GM21360 (cell line): ENCODE results near the gene BRSK2.
"Not testable (repeated sequence)": the region's sequence is repeated elsewhere in the genome, so short reads cannot be mapped to it uniquely, and the experiment has no call there.

Experiments
- ATAC-seq: cut with Tn5 transposase; IDR thresholded peaks from one replicate; pipeline ENCODE4 v1.9.1; 2021; ENCODE audit warnings: mild to moderate bottlenecking, moderate library complexity; ENCODE audit not compliant: unreplicated experiment

Gene BRSK2

DNA sequence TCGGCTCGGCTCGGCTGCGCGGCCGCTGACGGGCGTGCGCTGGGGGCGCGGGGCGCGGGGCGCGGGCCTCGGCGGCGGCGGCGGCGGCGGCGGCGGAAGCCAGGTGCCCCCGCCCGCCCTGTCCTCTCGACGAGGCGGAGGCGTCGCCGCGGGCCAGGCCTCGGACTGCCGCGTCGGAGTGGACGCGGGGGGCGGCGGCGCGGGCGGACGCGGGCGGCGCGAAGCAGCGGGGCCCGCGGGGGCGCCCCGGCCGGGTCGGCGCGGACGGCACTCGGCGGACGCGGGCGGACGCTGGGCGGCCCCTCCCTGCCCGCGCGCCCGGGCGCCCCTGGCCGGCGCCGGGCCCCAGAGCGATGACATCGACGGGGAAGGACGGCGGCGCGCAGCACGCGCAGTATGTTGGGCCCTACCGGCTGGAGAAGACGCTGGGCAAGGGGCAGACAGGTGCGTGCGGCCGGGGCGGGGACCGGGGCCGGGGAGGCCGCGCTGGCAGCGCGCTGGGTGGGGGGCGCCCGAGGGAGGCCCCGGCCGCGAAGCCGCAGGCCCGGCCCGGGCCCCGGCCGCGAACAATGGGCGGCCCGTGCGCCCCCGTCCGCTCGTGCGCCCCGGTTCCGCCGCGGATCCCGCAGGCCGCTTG lies at the start of gene BRSK2:
Gene BRSK2, plus strand, starts transcription at position 3 of the 637 bp plus-strand sequence. Its CDS starts 351 bp downstream, at position 354.
- no peak for ATAC-seq

DNA sequence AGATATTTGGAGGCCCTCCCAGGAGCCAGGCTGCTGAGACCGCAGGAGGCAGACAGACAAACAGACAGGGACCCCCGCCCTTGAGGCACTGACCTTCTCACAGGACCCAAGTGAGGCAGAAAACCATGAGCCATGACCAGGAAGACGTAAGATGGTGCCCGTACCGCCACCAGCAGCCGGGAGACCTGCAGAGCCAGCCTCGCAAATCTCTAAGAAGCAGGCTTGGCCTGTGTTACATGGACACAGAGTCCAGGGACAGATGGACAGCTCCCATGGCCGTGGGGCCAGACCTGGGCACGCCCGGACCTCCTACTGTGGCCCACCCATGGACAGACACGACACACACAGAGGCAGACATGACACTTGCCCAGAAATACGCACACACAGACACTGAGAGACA lies 49.6 kb upstream of the BRSK2 start:
- no peak for ATAC-seq

DNA sequence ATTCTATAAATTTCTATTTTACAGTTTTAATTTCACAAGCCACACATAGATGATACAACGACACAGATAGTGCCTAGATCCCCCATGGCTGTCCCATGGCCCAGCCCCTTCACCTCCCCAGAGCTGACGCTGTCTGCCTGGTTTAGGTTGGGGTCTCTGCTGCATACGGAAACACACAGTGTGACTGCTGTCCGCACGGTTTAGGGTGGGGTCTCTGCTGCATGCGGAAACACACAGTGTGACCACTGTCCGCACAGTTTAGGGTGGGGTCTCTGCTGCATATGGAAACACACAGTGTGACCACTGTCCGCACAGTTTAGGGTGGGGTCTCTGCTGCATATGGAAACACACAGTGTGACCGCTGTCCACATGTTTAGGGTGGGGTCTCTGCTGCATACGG lies 48.5 kb upstream of the BRSK2 start:
- ATAC-seq = not testable (repeated sequence)

DNA sequence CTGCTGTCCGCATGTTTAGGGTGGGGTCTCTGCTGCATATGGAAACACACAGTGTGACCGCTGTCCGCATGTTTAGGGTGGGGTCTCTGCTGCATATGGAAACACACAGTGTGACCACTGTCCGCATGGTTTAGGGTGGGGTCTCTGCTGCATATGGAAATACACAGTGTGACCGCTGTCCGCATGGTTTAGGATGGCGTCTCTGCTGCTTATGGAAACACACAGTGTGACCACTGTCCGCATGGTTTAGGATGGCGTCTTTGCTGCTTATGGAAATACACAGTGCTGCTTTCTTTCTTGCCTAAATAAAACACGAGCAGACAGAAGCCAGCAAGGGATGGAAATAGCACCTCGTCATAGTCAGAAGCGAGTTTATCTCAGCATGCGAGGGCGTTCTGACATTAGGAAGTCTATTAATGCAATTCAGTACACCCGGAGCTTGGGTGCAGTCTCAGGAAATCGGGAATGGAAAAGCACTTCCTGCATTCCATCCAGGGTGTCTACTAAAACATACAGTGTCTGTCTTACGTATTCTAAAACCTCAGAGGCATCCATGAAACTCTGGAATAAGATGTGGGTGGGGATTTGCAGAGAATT lies 47.7 kb upstream of the BRSK2 start:
- no peak for ATAC-seq

DNA sequence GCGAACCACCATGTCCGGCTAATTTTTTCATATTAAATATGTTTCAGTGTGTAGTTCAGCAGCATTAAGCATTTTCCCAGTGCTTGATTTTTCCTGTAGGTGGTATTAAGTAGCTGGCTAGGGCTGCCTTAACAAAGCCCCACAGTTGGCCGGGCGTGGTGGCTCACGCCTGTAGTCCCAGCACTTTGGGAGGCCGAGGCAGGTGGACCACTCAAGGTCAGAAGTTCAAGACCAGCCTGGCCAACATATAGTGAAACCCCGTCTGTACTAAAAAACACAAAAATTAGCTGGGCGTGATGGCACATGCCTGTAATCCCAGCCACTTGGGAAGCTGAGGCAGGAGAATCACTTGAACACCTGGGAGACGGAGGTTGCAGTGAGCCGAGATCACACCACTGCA lies 46.8 kb upstream of the BRSK2 start:
- no peak for ATAC-seq

GRCh38 chr11:1343391-1344055 lies 46.2 kb upstream of the BRSK2 start:
- no peak for ATAC-seq

DNA sequence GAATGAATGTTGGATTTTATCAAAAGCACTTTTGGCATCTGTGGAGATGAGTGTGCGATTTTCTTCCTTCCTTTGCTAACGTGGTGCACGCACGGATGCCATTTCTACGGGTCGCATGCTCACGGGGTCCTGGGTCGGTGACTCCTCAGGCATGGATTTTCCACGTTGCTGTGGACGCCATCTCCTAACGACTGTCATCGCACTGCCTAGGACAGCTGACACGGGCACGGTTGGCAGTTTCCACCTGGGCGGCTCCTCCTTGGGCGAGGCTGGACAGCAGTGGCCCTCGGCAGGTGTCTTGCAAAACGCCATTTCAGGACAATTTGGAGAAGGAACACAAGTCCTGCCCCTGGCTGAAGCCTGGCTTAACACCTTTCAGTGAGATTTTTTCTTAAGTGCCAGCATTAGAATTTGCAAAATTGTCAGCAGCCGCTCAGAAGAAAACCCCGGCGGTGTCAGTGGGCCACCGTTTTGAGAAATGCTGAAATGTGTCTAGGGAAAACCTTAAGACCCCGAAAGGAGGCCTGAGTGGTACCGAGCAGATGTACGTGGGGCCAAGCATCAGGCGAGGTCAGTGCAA lies 45.6 kb upstream of the BRSK2 start:
- ATAC-seq = no peak

DNA sequence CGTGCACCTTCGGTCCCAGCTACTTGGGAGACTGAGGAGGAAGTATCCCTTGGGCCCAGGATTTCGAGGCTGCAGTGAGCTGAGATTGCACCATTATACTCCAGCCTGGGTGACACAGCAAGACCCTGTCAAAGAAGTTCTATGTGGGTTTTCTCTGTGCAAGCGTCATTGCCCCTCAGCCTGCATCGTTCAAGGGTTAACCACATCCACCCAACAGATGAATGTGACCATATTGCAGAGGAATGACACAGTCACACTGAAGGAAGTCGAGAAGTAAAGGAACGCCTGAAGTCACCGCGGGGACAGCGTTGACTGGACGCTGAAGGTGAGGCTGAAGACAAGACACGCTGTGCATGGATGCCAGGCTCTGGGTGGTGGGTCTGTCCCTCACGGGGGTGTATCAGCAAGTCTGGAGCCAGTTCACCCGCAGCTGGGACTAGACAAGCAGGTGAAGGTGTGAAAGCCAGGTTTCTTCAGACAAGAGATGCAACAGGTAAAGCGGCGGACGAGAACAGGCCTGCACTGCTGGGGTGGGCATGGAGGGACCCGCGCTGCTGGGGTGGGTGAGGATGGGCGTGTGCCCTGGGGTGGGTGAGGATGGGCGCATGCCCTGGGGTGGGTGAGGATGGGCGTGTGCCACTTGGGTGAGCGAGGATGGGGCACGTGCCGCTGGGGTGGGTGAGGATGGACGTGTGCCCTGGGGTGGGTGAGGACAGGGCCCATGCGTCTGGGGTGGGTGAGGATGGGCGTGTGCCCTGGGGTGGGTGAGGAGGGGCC lies 43.8 kb upstream of the BRSK2 start:
- ATAC-seq = no peak

GRCh38 chr11:1346669-1347390 lies 42.9 kb upstream of the BRSK2 start:
- no peak for ATAC-seq

DNA sequence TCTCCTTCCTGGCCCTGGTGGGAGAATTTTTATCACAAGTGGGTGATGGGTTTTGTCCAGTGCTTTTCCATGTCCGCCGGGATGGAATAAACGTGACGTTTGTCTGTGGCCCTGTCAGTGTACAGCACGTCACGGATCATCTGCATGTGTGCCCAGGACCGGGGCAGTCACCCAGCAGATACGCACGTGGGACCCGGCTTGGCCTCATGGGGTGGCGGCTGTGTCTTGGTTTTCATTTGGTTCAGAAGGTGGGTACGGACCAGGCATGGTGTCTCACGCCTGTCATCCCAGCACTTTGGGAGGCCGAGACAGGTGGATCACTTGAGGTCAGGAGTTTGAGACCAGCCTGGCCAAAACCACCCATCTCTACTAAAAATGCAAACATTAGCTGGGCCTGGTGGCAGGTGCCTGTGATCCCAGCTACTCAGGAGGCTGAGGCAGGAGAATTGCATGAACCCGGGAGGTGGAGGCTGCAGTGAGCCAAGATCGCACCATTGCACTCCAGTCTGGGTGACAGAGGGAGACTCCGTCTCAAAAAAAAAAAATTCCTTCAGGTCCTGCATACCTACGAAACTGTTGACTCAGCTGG lies 42.2 kb upstream of the BRSK2 start:
- not testable (repeated sequence) for ATAC-seq

- ATAC-seq = no peak
These were observed 41.5 kb upstream of the BRSK2 start for GRCh38 chr11:1348146-1348795.

DNA sequence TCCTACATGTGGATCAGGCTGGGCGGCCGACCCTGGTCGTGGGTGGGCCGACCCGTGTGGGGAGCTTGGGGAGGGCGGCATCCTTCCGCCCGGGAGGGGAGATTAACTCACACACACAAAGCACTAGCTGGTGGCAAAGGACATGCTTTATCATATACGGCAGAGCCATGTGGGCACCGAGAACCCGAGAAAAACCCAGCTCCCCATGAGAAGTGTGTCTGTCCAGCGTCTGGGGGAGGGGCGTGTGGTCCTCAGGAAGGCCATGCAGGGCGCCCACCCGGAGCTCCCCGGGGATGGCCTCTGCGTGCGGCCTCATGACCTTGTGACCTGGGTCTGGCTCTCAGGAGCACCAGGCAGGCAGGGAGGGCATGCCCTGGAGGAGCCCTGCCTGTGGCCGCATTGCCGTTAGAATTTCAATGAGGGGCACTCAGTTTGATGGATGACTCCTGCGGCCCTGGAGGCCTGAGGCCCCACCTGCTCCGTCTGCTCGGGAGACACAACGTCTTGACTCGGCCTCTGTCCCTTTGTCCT lies 40.9 kb upstream of the BRSK2 start:
- no peak for ATAC-seq

- ATAC-seq = no peak
These were observed 40.2 kb upstream of the BRSK2 start for GRCh38 chr11:1349327-1350041.

DNA sequence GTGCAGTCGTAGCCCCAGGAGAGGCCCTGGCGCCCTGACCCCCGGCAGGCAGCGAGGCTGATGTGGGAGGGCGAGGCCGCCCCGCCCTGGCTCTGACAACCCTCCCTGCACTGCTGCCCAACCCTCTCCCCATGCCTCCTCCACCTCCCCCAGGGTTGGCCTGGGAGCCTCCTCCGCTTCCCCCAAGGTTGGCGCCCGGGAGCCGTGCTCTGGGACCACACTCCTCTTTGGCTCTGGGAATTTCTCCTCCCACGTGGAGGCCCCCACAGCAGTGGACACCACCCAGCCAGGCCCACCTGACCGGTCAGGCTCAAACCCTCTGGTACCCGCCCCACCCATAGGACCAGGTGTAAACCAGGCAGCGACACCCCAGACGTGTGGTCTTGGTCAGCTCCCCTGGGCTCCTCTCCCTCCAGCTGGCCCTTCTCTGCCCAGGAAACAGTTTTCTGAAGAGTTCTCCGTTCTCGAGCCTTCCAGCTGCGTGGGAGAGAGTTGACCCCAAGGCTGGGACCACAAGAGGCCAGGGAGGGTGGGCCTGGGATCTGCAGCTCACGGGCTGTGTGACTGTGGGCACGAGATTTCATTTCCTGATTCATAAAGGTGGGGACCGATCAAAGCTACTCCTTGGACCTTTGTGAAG lies 39.5 kb upstream of the BRSK2 start:
- no peak for ATAC-seq

- no peak for ATAC-seq
These were observed 38.3 kb upstream of the BRSK2 start for GRCh38 chr11:1351278-1351937.

DNA sequence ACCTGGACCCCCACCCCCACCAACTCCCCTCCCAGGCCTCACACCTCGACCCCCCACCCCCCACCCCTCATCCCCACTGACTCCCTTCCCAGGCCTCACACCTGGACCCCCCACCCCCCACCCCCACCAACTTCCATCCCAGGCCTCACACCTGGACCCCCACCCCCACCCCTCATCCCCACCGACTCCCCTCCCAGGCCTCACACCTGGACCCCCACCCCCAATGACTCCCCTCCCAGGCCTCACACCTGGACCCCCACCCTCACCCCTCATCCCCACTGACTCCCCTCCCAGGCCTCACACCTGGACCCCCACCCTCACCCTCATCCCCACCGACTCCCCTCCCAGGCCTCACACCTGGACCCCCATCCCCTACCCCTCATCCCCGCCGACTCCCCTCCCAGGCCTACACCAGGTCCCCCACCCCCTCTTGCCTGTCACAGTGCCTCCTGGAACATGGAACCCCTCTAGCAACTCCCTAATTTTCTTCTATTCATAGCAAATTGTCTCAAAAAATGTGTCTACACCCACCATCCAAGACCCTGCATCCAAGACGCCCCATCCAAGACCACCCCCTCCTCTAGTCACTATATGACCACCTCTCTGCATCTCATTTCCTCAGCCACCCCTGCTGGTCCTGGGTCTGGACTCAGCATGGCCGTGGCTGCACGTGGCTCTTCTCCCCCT lies 36.9 kb upstream of the BRSK2 start:
- ATAC-seq = no peak
